Adipose tissue (tissue), 3 donors: Measurements from ENCODE around the gene PLCD4. TPM values are rescaled to one million over a fixed set of nuclear protein-coding genes. Genes with fewer than 3 reads are reported as not detected.

Experiments used
- H3K27ac ChIP-seq: one replicate; pipeline ENCODE4 v1.5.1; 2013; ENCODE audit warnings: low read depth, low read length
- WGBS, 3 donors: extraction: QIAGEN DNeasy Blood & Tissue Kit; methylation state at CpG; one replicate each; pipeline ENCODE4 v1.1.7; 2013; 5-methylcytosine and 5-hydroxymethylcytosine counted together
- polyA plus RNA-seq, 3 donors: library from polyadenylated mRNA; stranded (reverse); fragments of 200-250 nt; gene quantifications; one replicate each; pipeline ENCODE4 v1.2.3, GENCODE V29; 2013
- donor health status: healthy with polysubstance abuse.
- donor health status: Bipolar disorder and iron deficiency.
- donor health status: healthy.

Gene PLCD4
- under 1 TPM; 0.21 to 0.68 (median 0.56) TPM for polyA plus RNA-seq

DNA sequence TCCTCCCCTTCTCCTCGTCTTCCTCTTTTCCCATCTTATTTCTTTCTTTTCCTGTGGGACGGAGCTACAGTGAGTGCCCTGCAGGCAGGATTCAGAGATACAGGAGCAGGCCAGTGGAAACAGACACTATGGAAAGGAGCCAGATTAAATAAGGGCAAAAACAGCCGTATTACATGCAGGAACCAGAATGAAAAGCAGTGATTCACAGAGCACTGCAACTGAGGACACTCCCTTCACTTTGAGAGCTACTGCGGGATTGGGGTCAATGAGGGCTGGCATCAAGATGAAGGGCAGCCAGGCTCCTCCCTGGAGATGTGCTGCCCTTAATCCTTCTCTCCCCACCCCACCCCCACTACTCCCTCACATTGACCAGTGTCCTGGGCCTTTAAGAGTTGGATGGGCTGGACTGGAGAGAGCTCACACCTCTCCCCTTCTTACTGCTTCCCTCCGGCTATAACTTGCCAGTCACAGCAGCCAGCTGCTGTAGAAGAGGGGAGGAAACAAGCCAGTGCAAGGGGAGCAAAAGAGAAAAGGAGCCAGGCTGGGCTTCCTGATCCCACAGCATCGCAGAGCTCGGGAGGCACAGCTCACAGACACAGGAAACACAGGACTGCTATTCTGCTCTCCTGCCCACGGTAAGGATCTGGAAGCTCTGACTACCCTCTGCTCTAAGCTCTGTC lies at the start of gene PLCD4:
Gene PLCD4 (plus strand): TSS at position 464 of the 680 bp plus-strand sequence. CDS start 7,841 bp downstream, outside the sequence.
- no peak within 1 kb of the TSS for H3K27ac ChIP-seq
- WGBS, 3 donors, result 20 to 30% (median 23%) methylated on average over 8 of the region's 8 CpGs

DNA sequence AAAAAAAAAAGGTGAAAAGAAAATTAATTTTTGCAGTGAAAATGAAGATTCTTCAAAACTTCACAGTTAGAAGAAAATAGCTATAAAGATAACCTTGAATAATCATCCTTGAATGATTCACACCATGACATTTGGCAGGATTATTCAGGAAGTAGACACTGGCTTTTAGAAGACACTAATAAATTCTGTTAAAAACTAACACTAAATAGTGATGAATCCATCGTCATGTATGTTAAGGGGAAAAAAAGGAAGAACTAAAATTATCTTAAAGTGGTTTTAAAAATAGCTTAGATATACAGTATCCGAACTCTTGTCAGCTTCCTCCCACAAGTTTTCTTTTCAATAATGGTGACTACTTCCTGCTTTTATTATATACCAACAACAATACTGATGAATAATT lies 49.8 kb upstream of the PLCD4 start:
- 42 to 50% (median 46%) methylated on average over 2 of the region's 2 CpGs for whole genome bisulfite sequencing, 3 donors

DNA sequence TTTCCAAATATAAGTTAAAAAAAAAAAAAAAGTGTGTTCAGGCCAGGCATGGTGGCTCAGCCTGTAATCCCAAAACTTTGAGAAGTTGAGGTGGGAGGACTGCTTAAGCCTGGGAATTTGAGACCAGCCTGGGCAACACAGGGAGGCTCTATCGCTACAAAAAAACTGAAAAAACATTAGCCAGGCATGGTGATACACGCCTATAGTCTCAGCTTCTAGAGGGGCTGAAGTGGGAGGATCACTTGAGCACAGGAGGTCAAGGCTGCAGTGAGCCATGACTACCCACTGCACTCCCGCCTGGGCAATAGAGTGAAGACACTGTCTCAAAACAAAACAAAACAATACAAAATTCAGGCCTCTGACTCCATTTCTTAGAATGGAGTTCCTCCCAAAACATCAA lies 48.7 kb upstream of the PLCD4 start:
- WGBS, 3 donors, result 95 to 97% (median 96%) methylated on average over 3 of the region's 3 CpGs
- H3K27ac ChIP-seq, result no peak overlapping the region

More for the DNA sequence above, 49.8 kb upstream of the PLCD4 start:
- no peak overlapping the region for H3K27ac ChIP-seq

DNA sequence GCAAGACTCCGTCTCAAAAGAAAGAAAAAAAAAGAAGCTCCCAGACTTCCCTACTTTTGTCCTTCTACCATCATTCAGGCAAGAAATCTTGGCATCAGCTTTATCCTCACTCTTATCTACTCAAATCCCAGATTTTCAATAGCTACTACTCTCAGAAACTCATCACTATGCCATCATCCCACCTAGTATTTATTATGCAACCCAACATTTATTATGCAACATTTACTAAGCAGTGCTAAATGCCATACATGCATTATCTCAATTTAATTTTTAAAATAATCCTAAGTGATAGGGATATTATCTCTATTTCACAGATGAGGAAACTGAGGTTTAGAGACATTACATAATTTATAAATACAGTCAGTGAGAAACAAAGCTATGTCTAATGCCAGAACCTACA lies 43.6 kb upstream of the PLCD4 start:
- H3K27ac ChIP-seq, result no peak overlapping the region

DNA sequence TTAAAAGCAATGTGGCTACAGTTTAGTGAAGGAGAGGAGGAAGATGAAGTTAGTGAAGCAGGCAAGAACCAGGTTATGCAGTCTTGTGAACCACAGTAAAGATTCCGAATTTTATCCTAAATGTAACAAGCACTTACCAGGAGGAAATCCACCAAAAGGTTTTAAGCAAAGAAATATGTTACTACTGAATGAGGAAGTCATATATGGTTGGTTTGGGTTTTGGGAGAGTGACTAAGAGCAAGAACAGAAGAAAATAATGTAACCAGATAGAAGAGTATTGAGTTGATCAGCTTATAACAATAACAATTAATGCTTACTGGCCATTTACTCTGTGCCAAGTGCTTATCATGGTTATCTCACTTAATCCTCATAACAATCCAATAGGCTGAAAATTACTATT lies 41.4 kb upstream of the PLCD4 start:
- H3K27ac ChIP-seq, result no peak overlapping the region
- WGBS, 3 donors, result 74 to 78% (median 78%) methylated on average over 1 of the region's 1 CpG

More for the DNA sequence above, 43.6 kb upstream of the PLCD4 start:
- WGBS, 3 donors, result 71 to 100% (median 90%) methylated on average over 1 of the region's 1 CpG

DNA sequence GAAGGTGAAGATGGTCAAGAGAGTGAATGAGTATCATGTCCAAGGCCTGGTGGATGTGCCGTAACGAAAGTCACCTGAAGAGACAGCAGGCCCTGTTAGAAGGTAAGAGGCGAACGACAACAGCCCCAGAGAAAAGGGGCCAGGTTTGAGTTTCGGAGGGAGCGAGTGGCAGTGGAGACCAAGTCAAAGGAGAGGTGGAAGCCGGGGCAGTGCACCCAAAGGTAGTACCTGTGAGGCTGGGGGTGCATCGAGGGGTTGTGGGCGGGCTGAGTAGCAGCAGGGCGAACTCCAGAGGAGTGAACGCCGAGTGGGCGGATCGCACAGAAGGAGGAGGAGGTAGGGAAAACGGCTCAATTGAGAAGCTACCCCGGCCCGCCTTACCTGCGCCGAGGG lies 39.9 kb upstream of the PLCD4 start:
- 0 to 1% (median 0%) methylated on average over 19 of the region's 19 CpGs for WGBS, 3 donors
- H3K27ac ChIP-seq, result peak overlapping the region; percentile 77

DNA sequence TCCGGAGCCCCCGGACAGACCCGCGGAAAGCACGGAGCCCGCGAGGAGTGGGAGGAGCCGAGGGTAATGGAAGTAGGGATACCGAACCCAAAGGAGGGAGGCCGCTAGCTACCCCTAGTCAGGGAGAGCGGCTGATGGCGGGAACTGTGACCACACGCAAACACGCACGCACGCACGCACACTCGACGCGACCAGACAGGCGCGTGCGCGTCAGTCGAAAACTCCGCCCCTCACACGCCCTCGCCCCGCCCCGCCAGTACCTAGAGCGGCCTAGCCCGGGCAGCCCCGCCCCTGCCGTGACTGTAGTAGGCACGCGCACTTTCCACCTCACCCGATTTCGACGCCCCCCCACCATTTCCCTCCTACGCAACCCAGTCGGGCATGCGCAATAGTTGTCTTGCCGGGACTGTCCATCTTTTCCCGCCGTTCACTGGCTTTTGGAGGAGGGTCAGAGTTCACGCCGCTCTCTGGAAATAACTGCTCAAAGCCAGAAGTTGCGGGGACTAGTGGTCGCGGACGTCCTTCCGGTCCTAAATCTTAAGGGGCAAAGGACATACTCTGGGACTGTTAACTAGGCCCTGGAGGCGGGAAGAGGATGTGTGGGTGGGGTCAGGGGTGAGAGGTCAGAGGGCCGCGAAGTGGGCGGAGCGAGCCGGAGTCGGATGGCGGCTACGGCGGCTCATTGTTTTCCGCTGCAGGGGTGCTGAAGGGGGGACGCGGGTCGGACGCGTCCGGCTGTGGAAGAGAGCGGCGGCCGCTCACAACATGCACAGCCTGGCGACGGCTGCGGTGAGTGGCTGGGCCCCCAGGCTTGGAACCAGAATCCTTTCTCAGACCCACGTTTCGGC lies 39.3 kb upstream of the PLCD4 start, which contains the start of the genes CNOT9 and USP37:
Gene CNOT9 (plus strand): TSS at position 650 of the 848 bp plus-strand sequence. CDS start 116 bp downstream, at position 766.
Gene USP37 (minus strand): TSS at position 162 of the 848 bp plus-strand sequence. CDS start 9,698 bp downstream, outside the sequence.
- 0 to 1% (median 1%) methylated on average over 70 to 77 of the region's 77 CpGs for whole genome bisulfite sequencing, 3 donors
- H3K27ac ChIP-seq, result peak within 1 kb of the TSS; percentile 77

DNA sequence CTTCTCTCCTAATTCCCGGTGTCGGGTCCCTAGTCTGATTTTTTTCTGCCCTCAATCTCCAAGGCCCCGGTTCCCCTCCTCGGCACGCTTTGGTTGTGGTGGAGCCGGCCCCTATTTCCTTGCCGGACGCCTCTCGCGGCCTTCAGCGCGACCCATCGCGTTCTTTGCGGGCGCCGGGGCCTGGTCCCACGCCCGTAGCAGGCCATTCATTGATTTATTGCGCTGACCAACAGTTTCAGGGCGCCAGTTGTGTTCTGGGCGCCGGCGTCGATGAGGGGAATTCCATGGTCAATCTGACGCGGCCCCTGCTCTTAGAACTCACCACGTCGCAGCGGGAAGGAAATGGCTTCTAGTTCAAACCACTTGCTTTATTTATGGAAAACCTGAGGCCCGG lies 38.7 kb upstream of the PLCD4 start:
- 0 to 2% (median 0%) methylated on average over 31 of the region's 31 CpGs for WGBS, 3 donors
- H3K27ac ChIP-seq, result peak overlapping the region; percentile 21

DNA sequence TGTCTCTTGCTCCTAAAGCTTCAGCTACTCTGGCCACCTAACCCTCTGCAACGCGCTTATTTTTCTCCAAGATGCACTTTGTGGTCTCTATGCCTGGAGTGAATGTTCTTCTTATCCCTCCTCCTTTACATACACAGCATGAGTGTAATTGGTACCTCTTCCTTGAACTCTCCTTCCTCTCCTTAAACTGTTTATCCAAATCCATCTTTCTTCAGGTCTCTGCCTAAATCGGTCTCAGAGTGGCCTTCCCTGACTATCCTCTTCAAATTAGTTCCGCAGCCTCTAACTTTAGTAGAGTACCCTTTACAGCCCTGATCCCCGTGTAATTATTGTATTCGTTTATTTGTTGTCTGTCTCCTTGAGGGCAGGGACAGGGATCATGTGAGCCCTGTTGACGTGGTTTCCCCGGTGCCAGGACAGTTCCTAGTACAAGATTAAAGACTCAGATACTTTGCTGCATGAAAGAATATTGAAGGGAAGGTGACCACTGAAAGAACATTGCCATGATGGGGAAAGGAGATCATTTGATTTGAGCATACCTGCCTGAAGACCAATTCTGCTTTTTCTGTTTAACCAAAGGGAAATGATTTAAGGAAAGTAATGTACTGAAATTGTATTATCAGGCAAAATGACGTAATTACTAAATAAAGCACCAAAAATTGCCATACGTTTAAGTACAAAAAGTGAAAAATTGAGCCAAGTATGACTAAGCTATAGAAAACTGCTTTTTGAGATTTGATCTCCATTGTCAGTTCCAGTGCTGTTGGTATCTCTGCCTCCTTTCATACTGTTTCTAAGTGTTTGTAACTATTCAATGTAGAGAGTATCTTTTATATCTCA lies 37.8 kb upstream of the PLCD4 start:
- 5 to 7% (median 7%) methylated on average over 10 of the region's 10 CpGs for WGBS, 3 donors
- no peak overlapping the region for H3K27ac ChIP-seq

DNA sequence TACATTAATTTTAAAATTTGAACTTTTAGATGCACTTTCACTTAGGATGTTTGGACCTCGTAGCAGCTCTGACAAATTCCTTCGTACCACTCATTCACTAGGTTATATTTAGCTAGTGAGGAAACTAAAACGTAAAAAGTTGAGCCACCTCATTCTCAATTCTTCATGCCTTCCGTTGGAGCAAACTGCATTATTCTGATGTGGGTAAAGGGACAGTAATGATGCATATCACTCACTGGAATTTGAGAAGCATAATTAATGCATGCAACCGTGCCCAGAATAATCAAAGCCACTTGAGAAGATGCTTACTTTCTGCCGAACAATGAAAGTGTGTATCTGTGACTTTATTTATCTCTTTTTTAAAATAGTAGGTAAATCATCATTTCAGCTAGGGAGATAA lies 36.8 kb upstream of the PLCD4 start:
- 30 to 32% (median 30%) methylated on average over 6 of the region's 6 CpGs for WGBS, 3 donors
- H3K27ac ChIP-seq, result no peak overlapping the region

DNA sequence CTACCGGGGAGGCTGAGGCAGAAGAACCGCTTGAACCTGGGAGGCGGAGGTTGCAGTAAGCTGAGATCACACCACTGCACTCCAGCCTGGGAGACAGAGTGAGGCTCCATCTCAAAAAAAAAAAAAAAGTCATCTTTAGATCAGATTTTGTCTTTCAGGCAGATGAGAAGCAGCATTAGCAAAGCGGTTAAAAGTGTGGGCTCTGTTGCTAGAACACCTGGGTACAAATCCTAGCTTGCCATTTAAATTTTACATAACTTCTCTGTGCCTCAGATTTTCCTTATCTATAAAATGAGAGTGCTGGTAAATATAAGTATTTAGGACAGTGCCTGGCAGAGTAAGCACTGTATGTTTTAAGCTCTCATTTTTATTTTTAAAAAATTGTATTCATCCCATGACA lies 30.8 kb upstream of the PLCD4 start:
- no peak overlapping the region for H3K27ac ChIP-seq
- WGBS, 3 donors, result 95 to 96% (median 96%) methylated on average over 4 of the region's 4 CpGs

DNA sequence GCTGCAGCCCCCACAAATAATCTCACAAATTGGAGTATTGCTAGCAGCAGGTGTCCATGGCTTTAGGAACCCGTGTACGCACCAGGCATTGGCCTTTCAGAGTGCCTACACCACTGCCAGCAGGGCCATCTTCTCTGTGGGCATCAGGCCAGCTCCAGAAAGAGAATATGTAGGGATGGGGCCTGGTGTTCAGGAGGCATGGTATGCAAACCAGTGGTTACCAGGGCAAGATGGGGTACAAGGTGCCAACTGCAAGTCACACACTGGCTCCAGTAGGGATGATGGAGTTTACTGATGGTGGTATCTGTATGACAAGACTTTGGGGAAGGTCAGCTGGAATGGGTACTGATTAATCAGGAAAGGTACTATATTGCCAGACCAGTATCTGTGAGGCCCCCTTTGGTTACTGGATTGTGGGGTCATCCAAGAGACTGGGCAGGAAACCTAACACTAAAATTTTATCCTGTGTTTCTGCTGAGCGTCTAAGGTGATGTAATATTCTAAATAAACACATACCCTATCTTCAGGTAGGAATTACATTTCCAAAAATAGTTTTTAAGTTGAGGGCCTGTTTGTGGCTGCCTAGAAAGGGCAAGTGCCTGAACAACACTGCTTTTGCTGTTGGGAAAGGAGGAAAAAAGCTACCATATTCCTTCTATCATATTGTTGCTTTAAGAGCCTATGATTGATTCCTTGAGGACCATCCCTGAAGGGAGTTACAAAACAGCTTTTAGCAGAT lies 30.0 kb upstream of the PLCD4 start:
- no peak overlapping the region for H3K27ac ChIP-seq
- WGBS, 3 donors, result 92 to 97% (median 94%) methylated on average over 3 of the region's 3 CpGs

DNA sequence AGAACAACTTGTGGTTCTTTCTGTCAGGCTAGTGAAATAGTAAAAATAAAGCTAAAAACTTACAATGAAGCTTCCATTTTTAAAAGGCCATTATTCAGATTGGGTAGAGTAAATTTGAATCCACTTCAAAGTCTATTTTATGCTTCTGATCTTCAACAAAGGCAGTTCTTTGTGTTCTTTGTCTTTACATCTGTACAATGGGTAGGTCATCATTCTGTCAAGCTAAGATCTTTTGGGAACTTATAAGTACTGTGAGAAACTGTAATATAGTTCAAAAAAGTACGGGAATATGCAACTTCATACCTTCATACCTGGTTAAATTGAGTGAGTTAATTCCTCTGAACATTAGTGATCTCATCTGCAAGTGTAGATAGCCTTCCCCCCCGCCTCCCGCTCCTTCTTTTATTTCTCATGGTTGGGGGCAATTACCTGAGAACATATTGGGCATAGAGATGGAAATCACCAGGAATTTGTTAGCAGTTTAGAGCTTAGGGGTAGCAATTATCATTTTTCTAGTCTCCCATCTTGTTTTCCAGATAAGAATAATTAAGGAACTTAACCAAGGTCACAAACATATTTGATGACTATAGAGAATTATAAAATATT lies 29.3 kb upstream of the PLCD4 start:
- H3K27ac ChIP-seq, result no peak overlapping the region
- 94 to 99% (median 97%) methylated on average over 3 of the region's 3 CpGs for WGBS, 3 donors

DNA sequence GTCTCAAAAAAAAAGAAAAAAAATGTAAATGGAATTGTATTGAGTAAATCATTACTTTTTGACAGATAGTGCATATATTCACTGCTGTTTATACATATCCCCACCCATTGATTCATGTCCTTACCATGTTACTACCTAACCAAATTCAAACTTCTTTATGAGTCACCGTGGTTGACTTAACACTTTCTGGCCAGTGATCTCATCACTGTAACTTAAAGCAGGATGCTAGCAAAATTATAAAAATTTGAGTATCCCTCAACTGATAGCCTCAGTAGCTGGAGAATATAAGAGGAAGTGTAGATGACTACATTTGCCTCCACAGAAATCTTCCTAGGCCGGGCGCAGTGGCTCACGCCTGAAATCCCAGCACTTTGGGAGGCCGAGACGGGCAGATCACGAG lies 25.6 kb upstream of the PLCD4 start:
- 92 to 96% (median 94%) methylated on average over 7 of the region's 7 CpGs for whole genome bisulfite sequencing, 3 donors
- no peak overlapping the region for H3K27ac ChIP-seq

DNA sequence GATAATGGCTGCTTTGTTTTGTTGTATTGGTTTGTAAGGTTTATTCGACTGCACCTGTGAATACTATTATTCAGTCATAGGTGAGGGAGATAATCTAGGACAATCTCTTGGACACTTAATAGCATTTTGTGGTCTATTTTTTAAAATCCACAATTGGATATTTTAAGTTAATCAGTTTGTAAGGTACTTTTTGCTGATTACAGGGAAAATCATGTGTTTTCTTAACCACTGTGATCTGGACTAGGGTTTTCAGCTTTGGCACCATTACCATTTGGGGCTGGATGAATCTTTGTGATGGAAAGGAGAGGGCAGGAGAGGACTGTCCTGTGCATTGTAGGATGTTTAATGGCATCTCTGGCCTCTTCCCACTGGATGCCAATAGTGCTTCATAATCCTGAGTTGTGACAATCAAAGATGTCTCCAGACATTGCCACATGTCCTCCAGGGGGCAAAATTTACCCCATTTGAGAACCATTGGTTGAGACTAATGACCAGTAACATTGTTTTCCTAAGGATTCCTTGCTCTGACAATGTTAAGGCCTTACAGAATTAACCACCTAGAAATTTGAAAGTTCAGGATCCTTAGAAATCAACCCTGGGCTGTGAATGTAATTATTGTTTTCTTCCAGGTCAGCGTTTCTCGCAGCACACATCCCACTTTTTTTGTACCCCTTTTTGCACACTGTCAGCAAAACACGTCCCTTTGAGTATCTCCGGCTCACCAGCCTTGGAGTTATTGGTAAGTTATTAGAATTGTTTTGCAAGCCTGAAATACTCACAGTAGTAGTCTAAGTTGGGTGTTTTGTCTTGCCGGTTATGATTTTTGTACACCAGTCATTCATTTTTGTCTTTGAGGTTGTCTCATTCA lies 23.5 kb upstream of the PLCD4 start:
- WGBS, 3 donors, result 94 to 95% (median 95%) methylated on average over 6 of the region's 6 CpGs

DNA sequence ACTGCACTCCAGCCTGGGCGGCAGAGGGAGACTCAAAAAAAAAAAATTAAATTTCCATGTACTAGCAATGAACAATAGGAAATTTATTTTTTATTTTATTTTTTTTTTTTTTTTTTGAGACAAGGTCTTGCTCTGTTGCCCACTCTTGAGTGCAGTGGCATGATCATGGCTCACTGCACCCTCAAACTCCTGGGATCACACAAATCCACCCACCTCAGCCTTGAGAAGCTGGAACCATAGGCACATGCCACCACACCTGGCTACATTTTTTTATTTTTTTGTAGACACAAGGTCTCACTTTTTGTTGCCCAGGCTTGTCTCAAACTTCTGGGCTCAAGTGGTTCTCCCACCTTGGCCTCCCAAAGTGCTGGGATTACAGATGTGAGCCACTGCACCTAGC lies 22.2 kb upstream of the PLCD4 start:
- WGBS, 3 donors, result 93 to 100% (median 100%) methylated on average over 1 of the region's 1 CpG
- no peak overlapping the region for H3K27ac ChIP-seq

More for the DNA sequence above, 23.5 kb upstream of the PLCD4 start:
- H3K27ac ChIP-seq, result no peak overlapping the region

DNA sequence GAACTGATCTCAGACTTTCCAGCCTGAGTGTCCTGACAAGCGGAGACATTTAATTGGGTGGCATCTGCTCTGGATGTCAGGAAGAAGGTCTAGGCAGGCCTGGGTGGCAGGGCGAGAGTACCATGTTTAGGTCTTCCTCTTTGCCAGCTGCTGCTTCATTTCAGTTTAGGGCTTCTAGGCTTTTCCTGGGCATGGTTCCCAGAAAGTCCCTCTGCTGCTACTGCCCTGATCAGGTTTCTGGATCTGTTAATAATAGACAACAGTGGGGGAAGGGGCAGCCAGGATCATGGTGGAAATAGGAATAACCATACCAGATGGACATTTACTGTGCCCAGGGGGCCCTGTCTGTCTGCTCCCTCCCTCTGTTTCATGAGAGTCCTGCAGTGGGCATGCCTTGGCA lies 2.3 kb upstream of the PLCD4 start:
- 75 to 88% (median 78%) methylated on average over 2 of the region's 2 CpGs for WGBS, 3 donors
- H3K27ac ChIP-seq, result no peak overlapping the region
